GM11168 (cell line): ENCODE data around the gene CCDC167.
"Not testable (repeated sequence)": the region's sequence is repeated elsewhere in the genome, so short reads cannot be mapped to it uniquely, and the experiment has no call there.

ENCODE experiments used
- in situ Hi-C: fragments of 300-500 bp; cut with MboI; formaldehyde crosslinking; loops from one replicate; pipeline ENCODE4 v1.12.0; 2022; ENCODE audit warnings: low sequenced_read_pairs; ENCODE audit not compliant: unreplicated experiment

Gene CCDC167

DNA sequence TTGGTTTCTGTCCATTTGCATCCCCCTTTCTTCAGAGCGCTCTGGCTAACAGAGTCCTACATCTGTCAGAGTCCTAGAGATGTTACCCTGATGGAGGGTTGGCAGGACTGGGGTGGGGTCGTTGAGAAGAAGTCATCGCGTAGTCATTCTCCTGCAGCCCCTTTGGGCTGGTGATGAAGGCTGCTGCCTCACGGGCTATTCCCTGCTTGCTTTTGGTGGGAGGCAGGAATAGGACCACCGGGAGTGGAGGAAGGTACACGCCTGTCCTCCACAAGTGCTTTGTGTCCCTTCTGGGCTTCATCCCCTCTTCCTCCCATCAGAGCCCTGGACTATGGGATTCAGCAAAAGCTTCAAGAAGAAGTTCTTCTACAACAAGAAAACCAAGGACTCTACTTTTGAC, 20.9 kb downstream of the CCDC167 start:
- in situ Hi-C loops: no loop called here

DNA sequence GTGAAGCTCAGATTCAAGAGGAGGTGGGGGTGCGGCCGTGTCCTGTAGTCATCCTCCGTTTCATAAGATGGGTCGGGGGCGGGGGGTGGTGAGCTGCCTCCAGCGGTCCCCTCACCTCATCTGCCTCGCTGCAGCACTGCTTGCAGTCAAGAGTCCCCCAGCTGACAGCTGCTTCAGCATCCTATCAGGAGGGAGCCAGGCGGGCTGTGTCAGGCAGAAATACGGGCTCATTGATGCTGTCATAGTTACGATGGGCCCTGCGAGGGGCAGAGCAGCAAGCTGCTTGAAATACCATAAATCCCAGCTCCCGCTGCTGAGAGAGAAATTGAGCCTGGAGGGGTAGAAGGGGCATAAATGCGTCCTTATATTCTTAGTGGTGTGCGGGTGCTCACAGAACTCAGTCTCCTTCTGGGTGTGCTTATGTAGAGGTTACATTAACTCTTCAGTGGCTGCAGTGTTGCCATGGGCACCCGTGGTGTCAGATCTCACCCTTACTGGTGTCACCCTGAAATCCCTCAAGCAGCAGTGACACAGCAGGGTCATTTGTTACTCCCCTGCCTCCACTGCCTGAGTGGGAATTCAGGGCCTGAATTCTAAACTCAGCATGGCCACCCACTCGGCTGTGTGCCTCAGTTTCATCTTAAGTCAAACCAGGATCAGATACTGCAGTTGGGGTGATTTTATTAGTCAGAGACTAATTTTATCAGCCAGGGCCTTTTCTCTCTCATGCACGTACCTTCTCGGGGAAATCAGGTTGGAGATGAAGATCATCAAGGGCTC, 21.8 kb downstream of the CCDC167 start:
- in situ Hi-C loops: no loop called here

- in situ Hi-C loops: no loop called here
Measured at GRCh38 chr6:37477191-37477590, 22.5 kb downstream of the CCDC167 start.

GRCh38 chr6:37474316-37474715, 25.4 kb downstream of the CCDC167 start:
- in situ Hi-C loops: no loop called here

GRCh38 chr6:37473364-37474095, 26.2 kb downstream of the CCDC167 start:
- in situ Hi-C loops: no loop called here

DNA sequence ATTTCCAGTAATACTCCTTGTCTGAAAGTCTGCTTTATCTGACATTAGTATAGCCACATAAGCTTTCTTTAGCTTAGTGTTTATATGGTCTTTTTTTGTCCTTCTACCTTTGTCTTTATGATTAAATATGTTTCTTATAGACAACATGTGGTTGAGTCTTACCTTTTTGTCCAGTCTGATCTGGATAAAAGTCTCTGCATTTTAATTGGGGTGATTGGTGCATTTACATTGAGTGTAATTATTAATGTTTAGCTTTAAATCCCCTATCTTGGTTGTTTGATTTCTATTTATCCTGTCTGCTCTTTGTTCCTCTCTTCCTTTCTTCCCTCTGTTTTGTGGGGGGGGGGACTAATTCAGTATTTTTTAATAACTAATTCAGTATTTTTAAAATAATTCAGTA, 32.0 kb downstream of the CCDC167 start:
- in situ Hi-C loops: loop anchor here (10.0 kb wide), 1 partner anchor 83 kb away; no protein-coding TSS in a partner anchor

- in situ Hi-C loops: loop anchor here (10.0 kb wide), 1 partner anchor 78 kb away; no protein-coding TSS in a partner anchor
Measured at GRCh38 chr6:37463110-37463509, 36.6 kb downstream of the CCDC167 start.

DNA sequence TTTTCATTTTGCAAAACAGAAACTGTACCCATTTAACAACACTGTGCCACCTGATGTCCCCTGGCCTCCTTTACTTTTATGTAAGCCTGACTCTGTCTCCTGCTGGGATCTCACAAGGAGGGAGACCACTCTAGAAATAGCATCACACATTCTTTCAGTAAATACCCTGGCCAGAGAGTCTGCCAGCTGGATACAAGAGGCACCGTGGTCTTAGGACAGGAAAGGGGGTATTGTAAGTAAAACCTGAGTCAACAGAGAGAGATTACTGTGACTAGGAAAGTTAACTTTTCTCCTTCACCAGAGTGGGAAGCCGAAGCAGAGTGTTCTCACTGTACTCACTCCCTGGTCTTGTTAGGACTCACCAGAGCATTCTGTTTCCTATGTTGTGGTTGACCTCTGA, 38.9 kb downstream of the CCDC167 start:
- in situ Hi-C loops: loop anchor here (10.0 kb wide), 1 partner anchor 76 kb away; no protein-coding TSS in a partner anchor

- in situ Hi-C loops: loop anchor here (10.0 kb wide), 1 partner anchor 75 kb away; no protein-coding TSS in a partner anchor
Measured at GRCh38 chr6:37459981-37460800, 39.5 kb downstream of the CCDC167 start.

GRCh38 chr6:37456816-37457560, 42.7 kb downstream of the CCDC167 start:
- in situ Hi-C loops: no loop called here

DNA sequence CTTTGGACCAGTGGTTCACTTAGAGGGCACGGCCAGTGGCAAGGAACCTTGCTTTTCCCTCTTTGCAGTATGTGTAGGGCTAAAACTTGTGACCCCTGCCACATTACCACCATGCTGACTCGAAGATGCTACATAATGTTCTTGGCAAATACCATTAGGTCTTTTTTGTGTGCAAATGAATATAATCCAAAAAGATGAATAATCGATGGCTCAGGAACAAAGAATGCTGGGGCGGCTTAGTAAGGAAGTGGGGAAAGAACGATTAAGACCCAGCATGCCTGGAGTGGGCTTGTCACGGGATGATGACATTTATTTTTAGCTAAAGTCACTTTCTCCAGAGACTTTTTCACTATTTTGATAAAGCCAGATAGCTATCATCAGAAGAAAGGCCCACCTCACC, 43.6 kb downstream of the CCDC167 start:
- in situ Hi-C loops: no loop called here

DNA sequence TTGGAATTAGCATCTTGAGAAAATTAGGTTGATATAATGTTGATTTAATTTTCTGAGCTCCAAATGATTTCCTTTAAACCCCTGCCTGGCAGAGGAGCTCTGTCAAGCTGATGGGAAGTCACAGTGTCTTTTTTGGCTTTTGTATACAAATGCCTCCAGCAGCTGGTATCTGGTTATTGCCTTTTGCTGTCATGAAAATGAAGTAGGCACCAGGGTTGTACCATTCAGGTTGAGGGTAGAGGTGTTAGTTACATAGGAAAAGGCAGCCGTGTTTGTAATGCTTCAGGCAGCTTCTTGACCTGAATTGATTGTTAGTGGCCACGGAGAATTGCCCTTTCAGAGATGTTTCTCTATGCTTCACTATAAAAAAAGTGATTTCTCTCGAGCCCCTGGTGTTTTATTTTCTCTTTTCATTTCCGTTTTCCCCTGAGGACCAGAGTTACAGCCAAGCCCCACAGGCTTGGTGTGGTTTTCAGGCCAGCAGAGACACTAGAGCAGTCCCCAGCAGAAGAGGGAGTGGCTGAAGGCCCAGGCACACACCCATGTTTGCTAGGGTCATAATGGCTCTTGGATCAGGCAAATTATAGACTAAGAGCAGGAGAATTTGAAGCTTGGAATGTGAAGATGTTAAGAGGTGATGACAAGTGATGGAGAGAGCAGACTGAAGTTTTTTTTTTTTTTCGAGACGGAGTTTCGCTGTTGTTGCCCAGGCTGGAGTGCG, 45.1 kb downstream of the CCDC167 start:
- in situ Hi-C loops: no loop called here

GRCh38 chr6:37452522-37452921, 47.2 kb downstream of the CCDC167 start:
- in situ Hi-C loops: no loop called here

GRCh38 chr6:37451441-37452193, 48.1 kb downstream of the CCDC167 start:
- in situ Hi-C loops: no loop called here

DNA sequence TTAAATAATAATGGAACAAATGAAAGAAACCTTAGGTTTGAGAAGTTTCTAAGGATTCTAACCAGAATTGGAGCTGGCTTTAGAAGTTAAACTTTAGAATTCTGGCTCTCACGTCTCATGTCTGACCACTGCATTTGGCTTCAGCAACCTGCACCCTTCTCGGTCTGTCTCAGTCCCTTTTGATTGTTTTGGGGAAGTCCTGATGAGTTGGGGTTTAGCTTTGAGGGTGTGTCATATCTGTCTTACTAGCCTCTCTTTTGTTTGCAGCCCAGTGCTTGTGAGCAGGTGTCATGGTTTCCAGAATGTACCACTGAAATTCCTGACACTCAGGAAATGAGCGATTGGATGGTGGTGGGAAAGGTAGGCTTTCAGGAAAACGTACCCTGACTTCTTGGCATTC, 49.7 kb downstream of the CCDC167 start:
- in situ Hi-C loops: no loop called here

DNA sequence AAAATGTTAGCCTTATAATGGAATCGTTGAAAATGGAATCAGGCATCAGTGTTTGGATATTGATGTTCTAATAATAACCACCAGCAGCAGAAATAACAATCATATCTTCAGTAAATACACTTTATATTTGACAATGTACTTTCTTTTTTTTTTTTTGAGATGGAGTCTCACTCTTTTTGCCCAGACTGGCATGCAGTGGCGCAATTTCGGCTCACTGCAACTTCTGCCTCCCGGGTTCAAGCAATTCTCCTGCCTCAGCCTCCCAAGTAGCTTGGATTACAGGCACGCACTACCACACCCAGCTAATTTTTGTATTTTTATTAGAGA, 56.5 kb downstream of the CCDC167 start:
- in situ Hi-C loops: not testable (repeated sequence)

DNA sequence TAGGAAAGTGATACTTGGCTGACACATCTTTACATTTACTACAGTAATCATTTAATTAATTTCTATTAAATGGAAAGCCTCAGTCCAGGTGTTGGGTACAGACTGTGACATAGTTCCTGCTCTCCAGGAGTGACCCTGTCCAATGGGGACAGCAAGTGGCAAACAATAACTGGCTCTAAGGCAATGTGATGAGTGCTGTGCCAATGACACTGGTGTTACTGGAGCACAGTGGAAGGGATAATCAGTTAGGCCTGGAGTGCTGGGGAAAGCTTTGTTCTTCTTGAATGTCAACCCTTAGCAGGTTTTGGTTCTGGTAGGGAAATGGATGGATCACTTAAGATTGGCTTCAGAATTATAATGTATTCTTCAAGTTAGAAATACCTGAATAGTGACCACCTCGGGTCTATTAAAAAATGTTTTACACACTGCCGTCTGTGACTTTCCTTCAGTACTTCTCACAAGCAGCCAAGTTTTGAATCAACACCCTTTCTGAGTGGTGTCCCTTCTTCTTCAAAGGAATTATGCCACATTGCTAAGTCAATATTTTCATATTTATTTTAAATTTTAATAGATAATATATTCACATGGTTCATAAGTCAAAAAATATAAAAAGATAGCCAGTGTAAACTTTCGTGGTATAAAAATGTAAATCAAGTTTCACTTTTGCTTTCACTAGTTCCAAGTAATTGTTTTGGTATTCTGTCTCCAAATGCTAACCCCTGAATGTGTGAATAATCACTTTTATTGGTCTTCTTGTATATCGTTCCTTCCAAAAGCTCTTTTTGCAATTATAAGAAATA, 57.1 kb downstream of the CCDC167 start:
- in situ Hi-C loops: no loop called here

DNA sequence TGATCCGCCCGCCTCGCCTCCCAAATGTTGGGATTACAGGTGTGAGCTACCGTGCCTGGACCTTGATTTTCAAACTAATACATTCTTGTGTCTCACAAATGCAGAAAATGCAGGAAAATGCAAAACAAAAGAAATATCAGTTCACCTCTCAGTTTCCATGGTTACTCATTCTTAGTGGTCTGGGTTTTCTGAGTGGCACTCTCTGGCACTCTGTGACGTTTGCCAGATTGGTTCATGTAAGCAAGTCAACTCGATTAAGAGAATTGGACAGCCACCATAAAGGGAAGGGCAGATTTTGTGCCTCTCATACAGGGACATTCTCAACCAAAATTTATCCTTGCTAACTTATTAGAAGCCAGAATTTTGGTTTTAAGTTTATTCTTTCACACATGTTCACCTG, 58.0 kb downstream of the CCDC167 start:
- in situ Hi-C loops: no loop called here
